HG02938 (cell line): ENCODE measurements around the gene ANKRD28.

Experiments used
- ATAC-seq: cut with Tn5 transposase; IDR thresholded peaks from one replicate; pipeline ENCODE4 v1.9.1; 2021; ENCODE audit warnings: mild to moderate bottlenecking, moderate library complexity; ENCODE audit not compliant: unreplicated experiment

Gene ANKRD28

GRCh38 chr3:15676259-15676658 is 121.5 kb downstream of the ANKRD28 start:
- no peak for ATAC-seq

GRCh38 chr3:15673536-15673935 is 124.2 kb downstream of the ANKRD28 start:
- no peak for ATAC-seq

- no peak for ATAC-seq
Observed at GRCh38 chr3:15667484-15667883, 130.3 kb downstream of the ANKRD28 start.

GRCh38 chr3:15666277-15666676 is 131.5 kb downstream of the ANKRD28 start:
- no peak for ATAC-seq

GRCh38 chr3:15665510-15666150 is 132.1 kb downstream of the ANKRD28 start:
- no peak for ATAC-seq

- ATAC-seq: no peak
Observed at GRCh38 chr3:15664144-15664543, 133.6 kb downstream of the ANKRD28 start.

GRCh38 chr3:15660055-15660935 is 137.5 kb downstream of the ANKRD28 start:
- no peak for ATAC-seq

- no peak for ATAC-seq
Observed at GRCh38 chr3:15659254-15659975, 138.4 kb downstream of the ANKRD28 start.

- no peak for ATAC-seq
Observed at GRCh38 chr3:15657016-15657415, 140.8 kb downstream of the ANKRD28 start.

GRCh38 chr3:15656342-15656741 is 141.4 kb downstream of the ANKRD28 start:
- ATAC-seq: no peak

- no peak for ATAC-seq
Observed at GRCh38 chr3:15654891-15655290, 142.9 kb downstream of the ANKRD28 start.

GRCh38 chr3:15654127-15654526 is 143.7 kb downstream of the ANKRD28 start:
- no peak for ATAC-seq

GRCh38 chr3:15653321-15653720 is 144.5 kb downstream of the ANKRD28 start:
- ATAC-seq: no peak

- ATAC-seq: no peak
Observed at GRCh38 chr3:15651396-15651795, 146.4 kb downstream of the ANKRD28 start.

- ATAC-seq: no peak
Observed at GRCh38 chr3:15649858-15650257, 147.9 kb downstream of the ANKRD28 start.

- ATAC-seq: no peak
Observed at GRCh38 chr3:15649341-15649740, 148.4 kb downstream of the ANKRD28 start.

- peak; percentile 91 for ATAC-seq
Observed at GRCh38 chr3:15647611-15648167, 150.1 kb downstream of the ANKRD28 start.

- ATAC-seq: peak; percentile 12
Observed at GRCh38 chr3:15646851-15647511, 150.8 kb downstream of the ANKRD28 start.

- ATAC-seq: no peak
Observed at GRCh38 chr3:15645740-15646501, 151.9 kb downstream of the ANKRD28 start.

- no peak for ATAC-seq
Observed at GRCh38 chr3:15645246-15645645, 152.5 kb downstream of the ANKRD28 start.
